Prostate gland (tissue), 2 donors: ENCODE results near the gene SPTLC1. TPM values are rescaled to one million over a fixed set of nuclear protein-coding genes. Genes with fewer than 3 reads are reported as not detected.
"Not testable (repeated sequence)": the region's sequence is repeated elsewhere in the genome, so short reads cannot be mapped to it uniquely, and the experiment has no call there.

Experiments used
- DNase-seq: peaks from one replicate; pipeline ENCODE4 v3.0.0-alpha.2; 2019; ENCODE audit warnings: low spot score
- H3K27ac ChIP-seq, 2 donors: fragments of 200-600 bp; sonication (generic); 2 replicates each; pipeline ENCODE4 v1.5.1; 2017 to 2019
- H3K27me3 ChIP-seq: fragments of 200-600 bp; sonication (generic); replicated peaks from 2 replicates; pipeline ENCODE4 v1.5.1; 2019; ENCODE audit not compliant: insufficient read depth
- H3K36me3 ChIP-seq, 2 donors: fragments of 200-600 bp; sonication (generic); 1 replicate in 1 of 2; 2 replicates in 1 of 2; pipeline versions ENCODE4 v1.5.1 to v1.8.1; 2017 to 2019
- H3K4me1 ChIP-seq: fragments of 200-600 bp; sonication (generic); replicated peaks from 2 replicates; pipeline ENCODE4 v1.5.1; 2019
- H3K4me3 ChIP-seq, 2 donors: fragments of 200-600 bp; sonication (generic); 2 replicates each; pipeline ENCODE4 v1.5.1; 2017 to 2019
- H3K9me3 ChIP-seq: fragments of 200-600 bp; sonication (generic); 2 replicates; pipeline ENCODE4 v1.5.1; 2017
- POLR2A ChIP-seq: fragments of 450-650 bp; IDR thresholded peaks from one replicate; pipeline ENCODE4 v1.6.1; 2016; ENCODE audit warnings: antibody characterized with exemption, mild to moderate bottlenecking
- POLR2AphosphoS5 ChIP-seq: sonication (generic); formaldehyde crosslinking; IDR thresholded peaks from one replicate; pipeline ENCODE4 v1.6.1; 2017; ENCODE audit warnings: antibody characterized with exemption
- WGBS: methylation state at CpG from one replicate; pipeline ENCODE4 v1.1.5; 2018; 5-methylcytosine and 5-hydroxymethylcytosine counted together
- intact Hi-C: fragments of 100-400 bp; cut with DNase I; formaldehyde crosslinking; loops from one replicate; pipeline ENCODE4 v1.14.2; 2022
- total RNA-seq, 2 donors: library from RNA; depleted of rRNA; stranded (reverse); fragments of >200 nt; gene quantifications; one replicate each; pipeline ENCODE4 v1.1.0, GENCODE V29; 2016
- TF ChIP-seq, protein P1 (sequence below), 4 experiments: fragments of 200-600 bp in 2 of 4; fragments of 450-650 bp in 2 of 4; sonication (generic) in 2 of 4; IDR thresholded peaks; 1 replicate in 3 of 4; 2 replicates in 1 of 4; pipeline ENCODE4 v1.5.1; 2016 to 2019; ENCODE audit warnings: antibody characterized with exemption in 4 of 4, mild to moderate bottlenecking in 2 of 4, moderate library complexity in 2 of 4

The SPTLC1 gene
- total RNA-seq, 2 donors from 2014 or later = 69.5 to 87.2 TPM

DNA sequence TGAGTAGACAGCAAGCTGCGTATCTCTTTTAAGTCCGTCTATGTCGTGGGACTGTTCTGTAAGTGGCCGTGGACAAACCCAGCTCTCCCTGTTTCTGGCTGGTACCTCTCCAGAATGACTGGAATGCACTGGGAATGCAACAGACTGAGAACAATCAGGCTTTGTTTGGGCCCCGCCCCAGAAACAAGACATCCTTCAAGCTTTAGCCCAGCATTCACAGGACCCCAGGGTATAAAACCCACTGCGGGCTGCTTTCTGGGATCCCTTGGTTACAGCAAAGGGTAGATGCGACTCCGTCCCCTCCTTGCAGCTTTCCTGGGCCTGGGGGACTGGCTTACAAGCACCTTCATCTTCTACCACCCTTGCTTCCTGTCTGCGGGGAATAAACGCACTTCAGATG, 45.6 kb upstream of the SPTLC1 start:
- Histone ChIP-seq H3K27ac (no peak overlapping the region), H3K4me3 (no peak overlapping the region), H3K4me1 (no peaks in the 10 kb centered on the region), H3K36me3 (no peaks in the 10 kb centered on the region), H3K9me3 (no peaks in the 10 kb centered on the region), H3K27me3 (no peaks in the 10 kb centered on the region)
- 91% methylated on average over 10 of the region's 10 CpGs for WGBS
- TF ChIP-seq, protein P1, sequence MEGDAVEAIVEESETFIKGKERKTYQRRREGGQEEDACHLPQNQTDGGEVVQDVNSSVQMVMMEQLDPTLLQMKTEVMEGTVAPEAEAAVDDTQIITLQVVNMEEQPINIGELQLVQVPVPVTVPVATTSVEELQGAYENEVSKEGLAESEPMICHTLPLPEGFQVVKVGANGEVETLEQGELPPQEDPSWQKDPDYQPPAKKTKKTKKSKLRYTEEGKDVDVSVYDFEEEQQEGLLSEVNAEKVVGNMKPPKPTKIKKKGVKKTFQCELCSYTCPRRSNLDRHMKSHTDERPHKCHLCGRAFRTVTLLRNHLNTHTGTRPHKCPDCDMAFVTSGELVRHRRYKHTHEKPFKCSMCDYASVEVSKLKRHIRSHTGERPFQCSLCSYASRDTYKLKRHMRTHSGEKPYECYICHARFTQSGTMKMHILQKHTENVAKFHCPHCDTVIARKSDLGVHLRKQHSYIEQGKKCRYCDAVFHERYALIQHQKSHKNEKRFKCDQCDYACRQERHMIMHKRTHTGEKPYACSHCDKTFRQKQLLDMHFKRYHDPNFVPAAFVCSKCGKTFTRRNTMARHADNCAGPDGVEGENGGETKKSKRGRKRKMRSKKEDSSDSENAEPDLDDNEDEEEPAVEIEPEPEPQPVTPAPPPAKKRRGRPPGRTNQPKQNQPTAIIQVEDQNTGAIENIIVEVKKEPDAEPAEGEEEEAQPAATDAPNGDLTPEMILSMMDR (IDR thresholded peaks at IDR 0.05) = no peak
- no peak for TF ChIP-seq POLR2AphosphoS5
- no peak for TF ChIP-seq POLR2A
- intact Hi-C loops = no loop called here
- DNase-seq = no peak

DNA sequence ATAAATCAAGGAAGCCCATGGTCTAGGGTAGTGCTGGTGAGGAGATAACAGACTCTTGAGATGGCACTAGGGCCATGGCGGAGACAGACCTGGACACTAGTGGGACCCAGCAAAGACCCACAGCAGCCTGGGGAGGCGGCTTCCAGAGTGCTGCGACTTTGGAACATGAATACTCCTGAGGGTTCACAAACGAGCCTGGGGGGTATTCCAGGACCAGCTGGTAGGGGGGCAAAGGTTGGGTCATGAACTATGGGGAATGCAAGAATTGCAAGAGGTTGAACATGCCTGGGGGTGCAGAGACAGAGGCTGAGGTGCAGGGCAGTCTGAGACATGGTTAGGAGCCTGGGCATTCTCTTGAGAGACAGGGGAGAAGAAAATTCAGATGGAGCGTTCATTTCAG, 43.8 kb upstream of the SPTLC1 start:
- H3K27ac ChIP-seq = no peak overlapping the region
- no peak for TF ChIP-seq POLR2A
- TF ChIP-seq, protein P1 (IDR thresholded peaks at IDR 0.05) = no peak
- no peak for TF ChIP-seq POLR2AphosphoS5
- DNase-seq = no peak
- H3K36me3 ChIP-seq = no peaks in the 10 kb centered on the region
- no peaks in the 10 kb centered on the region for H3K27me3 ChIP-seq
- no peaks in the 10 kb centered on the region for H3K9me3 ChIP-seq
- H3K4me1 ChIP-seq = no peaks in the 10 kb centered on the region
- no peak overlapping the region for H3K4me3 ChIP-seq
- intact Hi-C loops = no loop called here
- 78% methylated on average over 5 of the region's 5 CpGs for WGBS

DNA sequence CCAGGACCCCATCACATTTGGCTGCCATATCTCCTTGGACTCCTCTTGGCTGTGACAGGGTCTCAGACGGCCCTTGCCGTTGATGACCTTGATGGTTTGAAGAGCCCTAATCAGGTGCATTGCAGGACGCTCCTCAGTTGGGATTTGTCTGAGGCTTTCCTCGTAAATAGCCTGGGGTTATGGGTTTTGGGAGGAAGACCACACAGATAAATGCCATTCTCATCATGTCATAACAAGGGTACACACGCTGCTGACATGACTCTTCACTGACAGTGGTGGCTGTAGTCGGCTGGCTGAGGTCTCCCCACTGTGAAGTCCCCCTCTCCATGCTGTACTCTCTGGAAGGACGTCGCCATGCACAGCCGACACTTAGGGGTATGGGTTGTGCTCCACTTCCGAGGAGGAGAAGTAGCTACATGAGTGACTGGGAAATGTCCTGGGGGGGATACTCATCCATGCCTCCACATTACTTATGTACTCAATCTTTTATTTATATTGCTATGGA, 42.9 kb upstream of the SPTLC1 start:
- no peaks in the 10 kb centered on the region for H3K36me3 ChIP-seq
- H3K4me3 ChIP-seq = no peak overlapping the region
- no peak for DNase-seq
- no peaks in the 10 kb centered on the region for H3K9me3 ChIP-seq
- intact Hi-C loops = no loop called here
- TF ChIP-seq POLR2A = no peak
- no peaks in the 10 kb centered on the region for H3K4me1 ChIP-seq
- WGBS = 68% methylated on average over 10 of the region's 10 CpGs
- no peaks in the 10 kb centered on the region for H3K27me3 ChIP-seq
- H3K27ac ChIP-seq = no peak overlapping the region

DNA sequence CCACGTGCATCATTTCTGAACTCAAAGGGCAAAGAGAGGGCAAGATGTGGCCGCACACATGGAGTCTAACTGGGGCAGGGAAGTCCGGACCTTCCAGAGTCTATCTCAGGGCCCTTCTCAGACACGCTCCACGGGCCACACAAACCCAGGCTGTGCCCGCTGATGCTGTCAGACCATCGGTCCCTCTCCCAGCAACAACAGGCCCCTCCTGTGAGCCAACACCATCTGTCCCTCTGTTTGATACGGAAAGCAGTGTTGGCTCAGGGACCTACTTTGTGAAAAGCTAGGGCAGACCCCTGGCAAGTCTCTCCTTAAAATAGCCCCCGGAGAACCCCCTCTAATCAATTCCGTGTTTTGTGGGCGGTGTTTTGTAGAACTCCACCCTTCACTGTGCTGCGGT, 40.5 kb upstream of the SPTLC1 start:
- WGBS = 90% methylated on average over 11 of the region's 12 CpGs
- H3K4me3 ChIP-seq, H3K4me1 ChIP-seq, H3K36me3 ChIP-seq, H3K27ac ChIP-seq, intact Hi-C loops, H3K27me3 ChIP-seq, DNase-seq, H3K9me3 ChIP-seq: not testable (repeated sequence)

DNA sequence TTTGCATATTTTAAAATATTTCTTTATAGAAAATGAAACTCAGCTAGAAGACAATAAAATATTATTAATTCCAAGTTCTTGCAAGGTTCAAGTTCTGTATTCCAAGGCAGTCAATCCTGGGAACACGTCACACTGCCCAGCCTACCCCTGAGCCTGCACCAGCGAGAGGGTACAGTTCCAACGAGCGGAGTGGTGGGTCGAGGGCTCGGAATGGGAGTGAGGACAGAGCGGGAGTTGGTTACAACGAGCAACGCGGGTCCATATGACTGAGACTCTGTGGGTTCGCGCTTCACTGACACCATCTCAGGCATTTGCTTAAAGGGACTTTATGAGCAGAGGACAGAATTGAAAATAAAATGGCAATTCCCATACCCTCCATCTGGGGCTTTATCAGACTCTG, 40.0 kb upstream of the SPTLC1 start:
- H3K27me3 ChIP-seq = no peaks in the 10 kb centered on the region
- WGBS = 87% methylated on average over 12 of the region's 12 CpGs
- TF ChIP-seq, protein P1 (IDR thresholded peaks at IDR 0.05) = no peak
- TF ChIP-seq POLR2A (no peak), POLR2AphosphoS5 (no peak)
- H3K36me3 ChIP-seq = no peaks in the 10 kb centered on the region
- H3K4me3 ChIP-seq = no peak overlapping the region
- H3K9me3 ChIP-seq = no peaks in the 10 kb centered on the region
- H3K27ac ChIP-seq = no peak overlapping the region
- DNase-seq = no peak
- intact Hi-C loops = no loop called here
- no peaks in the 10 kb centered on the region for H3K4me1 ChIP-seq

DNA sequence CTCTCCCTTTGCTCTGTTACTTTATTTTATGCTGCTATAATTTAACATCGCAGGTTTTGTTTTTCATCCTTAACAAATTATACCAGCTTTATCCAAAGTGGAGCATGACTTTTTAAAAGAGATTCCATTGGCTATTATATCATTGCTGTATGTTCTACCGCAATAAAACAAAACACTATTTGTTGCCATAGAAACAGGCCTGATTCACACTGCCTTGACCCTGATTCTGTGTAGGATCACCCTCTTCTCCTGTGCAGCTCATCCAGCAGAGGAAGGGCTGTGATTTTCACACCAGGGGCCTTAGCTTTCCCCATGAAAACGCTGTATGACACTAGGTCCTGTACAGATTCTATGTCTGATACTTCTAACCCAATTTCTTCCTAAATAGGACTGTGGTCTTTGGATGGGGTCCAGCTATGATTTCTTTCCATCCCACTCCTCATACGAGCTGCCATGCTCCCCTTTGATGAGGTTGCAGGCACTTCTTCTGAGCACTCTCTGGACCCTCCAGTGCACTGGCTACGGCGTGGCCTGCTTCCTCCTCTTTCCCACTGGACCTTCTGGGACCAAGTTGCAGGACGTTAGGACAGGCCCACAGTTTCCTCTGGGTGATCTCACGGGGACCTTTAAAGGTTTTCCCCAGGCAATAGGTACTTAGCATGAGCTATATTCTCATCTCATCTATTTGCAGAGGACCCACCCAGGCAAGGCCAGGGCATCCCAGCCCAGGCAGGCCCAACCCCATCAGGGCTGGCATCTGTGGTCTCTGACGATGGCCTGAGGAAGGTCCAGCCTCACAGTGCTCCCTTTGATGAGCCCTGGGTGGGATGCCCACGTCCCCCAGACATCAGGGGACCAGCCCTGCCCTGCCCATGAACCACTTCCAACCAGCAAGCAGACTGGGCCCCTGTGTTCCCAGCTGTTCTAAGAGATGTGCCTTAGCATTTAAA, 38.5 kb upstream of the SPTLC1 start:
- H3K27me3 ChIP-seq, H3K4me1 ChIP-seq, DNase-seq, H3K36me3 ChIP-seq, intact Hi-C loops, H3K27ac ChIP-seq, H3K9me3 ChIP-seq, H3K4me3 ChIP-seq: not testable (repeated sequence)
- WGBS = 77% methylated on average over 10 of the region's 10 CpGs
